ENCODE measurements around the gene ATP6V1E1.
"Not testable (repeated sequence)": the region's sequence is repeated elsewhere in the genome, so short reads cannot be mapped to it uniquely, and the experiment has no call there.

The ATP6V1E1 gene

GRCh38 chr22:17580441-17581031, 48.0 kb downstream of the ATP6V1E1 start:
- no peak for DNase-seq

GRCh38 chr22:17579535-17579981, 49.0 kb downstream of the ATP6V1E1 start:
- no peak for DNase-seq

GRCh38 chr22:17578136-17578754, 50.3 kb downstream of the ATP6V1E1 start:
- no peak for DNase-seq

- no peak for DNase-seq
Observed at GRCh38 chr22:17576470-17576869, 52.1 kb downstream of the ATP6V1E1 start.

- no peak for DNase-seq
Observed at GRCh38 chr22:17575681-17576080, 52.9 kb downstream of the ATP6V1E1 start.

GRCh38 chr22:17575151-17575550, 53.4 kb downstream of the ATP6V1E1 start:
- DNase-seq, result no peak

GRCh38 chr22:17570851-17571631, 57.5 kb downstream of the ATP6V1E1 start:
- DNase-seq, result no peak

- DNase-seq, result no peak
Observed at GRCh38 chr22:17569971-17570511, 58.5 kb downstream of the ATP6V1E1 start.

- DNase-seq, result no peak
Observed at GRCh38 chr22:17566776-17567175, 61.8 kb downstream of the ATP6V1E1 start.

- DNase-seq, result not testable (repeated sequence)
Observed at GRCh38 chr22:17566016-17566687, 62.4 kb downstream of the ATP6V1E1 start.

- no peak for DNase-seq
Observed at GRCh38 chr22:17563936-17564391, 64.6 kb downstream of the ATP6V1E1 start.

GRCh38 chr22:17562906-17563870, 65.4 kb downstream of the ATP6V1E1 start, which contains the start of gene SLC25A18:
TSS of gene SLC25A18 (plus strand) at chr22:17563498. CDS start at chr22:17579945, 16,447 bp downstream.
- no peak for DNase-seq

- no peak for DNase-seq
Observed at GRCh38 chr22:17559188-17559587, 69.4 kb downstream of the ATP6V1E1 start.

GRCh38 chr22:17554814-17555213, 73.7 kb downstream of the ATP6V1E1 start:
- DNase-seq, result no peak

GRCh38 chr22:17552737-17553136, 75.8 kb downstream of the ATP6V1E1 start:
- no peak for DNase-seq

- no peak for DNase-seq
Observed at GRCh38 chr22:17549655-17550054, 78.9 kb downstream of the ATP6V1E1 start.

- no peak for DNase-seq
Observed at GRCh38 chr22:17549183-17549582, 79.4 kb downstream of the ATP6V1E1 start.

GRCh38 chr22:17548756-17549035, 79.9 kb downstream of the ATP6V1E1 start:
- DNase-seq, result no peak

GRCh38 chr22:17548010-17548755, 80.4 kb downstream of the ATP6V1E1 start:
- no peak for DNase-seq

- no peak for DNase-seq
Observed at GRCh38 chr22:17542452-17542851, 86.1 kb downstream of the ATP6V1E1 start.
